CD14-positive monocyte (primary cell): ENCODE results near the gene PARS2. TPM values are rescaled to one million over a fixed set of nuclear protein-coding genes. Genes with fewer than 3 reads are reported as not detected.

Experiments
- DNase-seq, 3 donors: peaks; one replicate each; pipeline ENCODE4 v3.0.0-alpha.2; 2011 to 2022
- H2AFZ ChIP-seq: 2 replicates; pipeline ENCODE4 v1.6.0; 2012; ENCODE audit warnings: mild to moderate bottlenecking, low read depth, low read length, inconsistent platforms; ENCODE audit not compliant: insufficient read depth, poor library complexity, severe bottlenecking
- H3K27ac ChIP-seq, 2 donors: 1 replicate in 1 of 2; 2 replicates in 1 of 2; pipeline ENCODE4 v1.5.1; 2012 to 2013; ENCODE audit warnings: low read length in 2 of 2, control low read depth in 1 of 2, inconsistent platforms in 1 of 2, low read depth in 1 of 2, mild to moderate bottlenecking in 1 of 2
- H3K27me3 ChIP-seq, 2 donors: one replicate each; pipeline versions ENCODE4 v1.6.0 to v1.6.1; 2011 to 2013; ENCODE audit warnings: low read length in 2 of 2; ENCODE audit not compliant: control insufficient read depth in 2 of 2, insufficient read depth in 2 of 2
- H3K36me3 ChIP-seq, 2 donors: replicated peaks in 1 of 2; 1 replicate in 1 of 2; 2 replicates in 1 of 2; pipeline versions ENCODE4 v1.5.1 to v1.6.1; 2012 to 2013; ENCODE audit warnings: low read length in 2 of 2, control low read depth in 1 of 2, inconsistent platforms in 1 of 2, mild to moderate bottlenecking in 1 of 2; ENCODE audit not compliant: insufficient read depth in 2 of 2, control insufficient read depth in 1 of 2
- H3K4me1 ChIP-seq, 2 donors: 1 replicate in 1 of 2; 2 replicates in 1 of 2; pipeline versions ENCODE4 v1.5.1 to v1.6.1; 2012 to 2013; ENCODE audit warnings: low read length in 2 of 2, control low read depth in 1 of 2, inconsistent platforms in 1 of 2, mild to moderate bottlenecking in 1 of 2, moderate library complexity in 1 of 2; ENCODE audit not compliant: insufficient read depth in 2 of 2, control insufficient read depth in 1 of 2
- H3K4me2 ChIP-seq: replicated peaks from 2 replicates; pipeline ENCODE3; 2012; ENCODE audit warnings: low read length, moderate library complexity, mild to moderate bottlenecking; ENCODE audit not compliant: poor library complexity, severe bottlenecking; ENCODE audit errors: extremely low read depth
- H3K4me3 ChIP-seq, 3 experiments: fragments of 200-600 bp in 1 of 3; sonication (generic) in 1 of 3; replicated peaks in 1 of 3; 1 replicate in 2 of 3; 2 replicates in 1 of 3; pipeline ENCODE4 v1.5.1; 2011 to 2013; ENCODE audit warnings: low read length in 3 of 3, mild to moderate bottlenecking in 3 of 3, control low read depth in 2 of 3, low read depth in 2 of 3, inconsistent platforms in 1 of 3, moderate library complexity in 1 of 3
- H3K79me2 ChIP-seq: 2 replicates; pipeline ENCODE4 v1.6.0; 2012; ENCODE audit warnings: mild to moderate bottlenecking, control low read depth, inconsistent platforms, low read length, moderate library complexity; ENCODE audit not compliant: insufficient read depth
- H3K9ac ChIP-seq: 2 replicates; pipeline ENCODE4 v1.6.0; 2017; ENCODE audit warnings: low read length, mild to moderate bottlenecking; ENCODE audit not compliant: insufficient read depth, poor library complexity, severe bottlenecking
- H3K9me3 ChIP-seq, 2 donors: replicated peaks in 1 of 2; 1 replicate in 1 of 2; 2 replicates in 1 of 2; pipeline versions ENCODE4 v1.5.1 to v1.6.1; 2012 to 2013; ENCODE audit warnings: low read length in 2 of 2, control low read depth in 1 of 2; ENCODE audit not compliant: control insufficient read depth in 1 of 2, insufficient read depth in 1 of 2
- H4K20me1 ChIP-seq: 2 replicates; pipeline ENCODE4 v1.6.0; 2012; ENCODE audit warnings: mild to moderate bottlenecking, low read length, control low read depth, moderate library complexity; ENCODE audit not compliant: insufficient read depth
- H3K27ac Mint-ChIP-seq, 7 donors: one replicate each; pipeline ENCODE4 v1.8.0; 2020; ENCODE audit warnings: mild to moderate bottlenecking in 7 of 7, mixed read lengths in 7 of 7, moderate library complexity in 6 of 7, inconsistent platforms in 2 of 7
- H3K27me3 Mint-ChIP-seq, 3 donors: one replicate each; pipeline ENCODE4 v1.8.0; 2021 to 2022; ENCODE audit warnings: low read depth in 3 of 3, mild to moderate bottlenecking in 3 of 3, mixed read lengths in 3 of 3, moderate library complexity in 3 of 3, inconsistent platforms in 1 of 3
- H3K36me3 Mint-ChIP-seq, 2 donors: one replicate each; pipeline ENCODE4 v1.8.0; 2020; ENCODE audit warnings: mixed read lengths in 2 of 2, inconsistent platforms in 1 of 2, mild to moderate bottlenecking in 1 of 2
- H3K4me1 Mint-ChIP-seq: one replicate; pipeline ENCODE4 v1.8.0; 2020; ENCODE audit warnings: mild to moderate bottlenecking, mixed read lengths
- H3K4me3 Mint-ChIP-seq, 2 donors: one replicate each; pipeline ENCODE4 v1.8.0; 2020; ENCODE audit warnings: mild to moderate bottlenecking in 2 of 2, mixed read lengths in 2 of 2, moderate library complexity in 1 of 2
- H3K9me3 Mint-ChIP-seq, 7 donors: one replicate each; pipeline ENCODE4 v1.8.0; 2020 to 2022; ENCODE audit warnings: mixed read lengths in 7 of 7, mild to moderate bottlenecking in 6 of 7, moderate library complexity in 6 of 7, inconsistent platforms in 2 of 7
- CTCF ChIP-seq: fragments of 200-600 bp; IDR thresholded peaks from one replicate; pipeline ENCODE4 v1.8.0; 2022; ENCODE audit warnings: antibody characterized with exemption, mild to moderate bottlenecking
- WGBS: methylation state at CpG from one replicate; pipeline ENCODE4 v1.1.5; 2013; ENCODE audit warnings: missing lambda C conversion rate; ENCODE audit not compliant: insufficient coverage; 5-methylcytosine and 5-hydroxymethylcytosine counted together
- intact Hi-C, 2 donors: fragments of 100-400 bp; cut with micrococcal nuclease; formaldehyde crosslinking; loops; one replicate each; pipeline versions ENCODE4 v1.15.0 to v1.15.1; 2023
- polyA plus RNA-seq, 3 donors: library from polyadenylated mRNA; depleted of rRNA in 1 of 3; unstranded in 2 of 3; stranded (reverse) in 1 of 3; fragments of 300-500 nt in 2 of 3; fragments of >200 nt in 1 of 3; fragmentation: Illumina TruSeq in 2 of 3; gene quantifications; 1 replicate in 2 of 3; 2 replicates in 1 of 3; pipeline ENCODE4 v1.2.3, GENCODE V29; 2012 to 2021

PARS2 gene
- polyA plus RNA-seq, 3 donors = 0.73 to 1.2 (median 0.92) TPM

DNA sequence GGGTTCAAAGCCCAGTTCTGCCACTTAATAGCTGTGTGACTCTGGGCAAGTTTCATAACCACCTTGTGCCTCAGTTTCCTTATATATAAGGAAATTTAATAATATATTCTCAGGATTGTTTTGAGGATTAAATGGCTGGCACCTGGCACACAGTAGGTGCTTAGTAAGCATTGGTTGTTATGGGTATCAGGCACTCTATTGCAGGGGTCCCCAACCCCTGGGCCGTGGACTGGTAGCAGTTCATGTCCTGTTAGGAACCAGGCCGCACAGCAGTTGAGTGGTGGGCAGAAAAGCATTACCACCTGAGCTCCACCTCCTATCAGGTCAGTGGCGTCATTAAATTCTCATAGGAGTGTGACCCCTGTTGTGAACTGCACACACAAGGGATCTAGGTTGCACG, 18.5 kb downstream of the PARS2 start:
- Histone ChIP-seq H3K9ac (no peak overlapping the region), H3K4me1 (no peaks in the 10 kb centered on the region), H3K27me3 (no peaks in the 10 kb centered on the region), H2AFZ (no peak overlapping the region), H3K4me3 (no peak overlapping the region), H3K4me2 (no peak overlapping the region), H3K36me3 (peaks cover 20 to 36% of the 10 kb centered on the region in 2 donors), H3K79me2 (no peaks in the 10 kb centered on the region), H3K9me3 (no peaks in the 10 kb centered on the region), H3K27ac (no peak overlapping the region), H4K20me1 (no peaks in the 10 kb centered on the region)
- peaks cover 2 to 4% (median 3%) of the 10 kb centered on the region in 3 donors for H3K27me3 Mint-ChIP-seq
- intact Hi-C loops = no loop called here
- no peak for DNase-seq
- no peaks in the 10 kb centered on the region for H3K4me1 Mint-ChIP-seq
- H3K4me3 Mint-ChIP-seq = no peak overlapping the region
- H3K27ac Mint-ChIP-seq = no peak overlapping the region
- H3K36me3 Mint-ChIP-seq = peaks cover 22 to 44% of the 10 kb centered on the region in 2 donors
- TF ChIP-seq CTCF = no peak
- 80% methylated on average over 1 of the region's 4 CpGs for WGBS
- H3K9me3 Mint-ChIP-seq = no peaks in the 10 kb centered on the region

GRCh38 chr1:54745274-54745673, 19.0 kb downstream of the PARS2 start:
- no peaks in the 10 kb centered on the region for H3K9me3 Mint-ChIP-seq
- H3K36me3 Mint-ChIP-seq = peaks cover 25 to 49% of the 10 kb centered on the region in 2 donors
- H3K36me3 ChIP-seq = peaks cover 26 to 42% of the 10 kb centered on the region in 2 donors
- no peaks in the 10 kb centered on the region for H4K20me1 ChIP-seq
- DNase-seq = no peak
- H3K4me1 Mint-ChIP-seq = no peaks in the 10 kb centered on the region
- H3K4me3 Mint-ChIP-seq = peak overlapping the region in 1 of 2 donors; percentile 41
- H3K4me3 ChIP-seq = no peak overlapping the region
- no peak overlapping the region for H3K4me2 ChIP-seq
- peak overlapping the region in 1 of 7 donors; percentile 25 for H3K27ac Mint-ChIP-seq
- WGBS = 97% methylated on average over 6 of the region's 6 CpGs
- TF ChIP-seq CTCF = no peak
- H3K9ac ChIP-seq = no peak overlapping the region
- no peak overlapping the region for H3K27ac ChIP-seq
- H3K79me2 ChIP-seq = no peaks in the 10 kb centered on the region
- H3K27me3 ChIP-seq = no peaks in the 10 kb centered on the region
- H3K4me1 ChIP-seq = no peaks in the 10 kb centered on the region
- H3K9me3 ChIP-seq = no peaks in the 10 kb centered on the region
- peaks cover 1 to 4% (median 2%) of the 10 kb centered on the region in 3 donors for H3K27me3 Mint-ChIP-seq
- intact Hi-C loops = no loop called here
- no peak overlapping the region for H2AFZ ChIP-seq
